Mesendoderm (in vitro differentiated cells): ENCODE data around the gene SETD5.

Experiments used
- DNase-seq: peaks from one replicate; pipeline ENCODE4 v3.0.0; 2013
- H2AK5ac ChIP-seq: 2 replicates; pipeline ENCODE4 v1.6.1; 2013; ENCODE audit warnings: low read length, inconsistent platforms
- H2BK120ac ChIP-seq: 2 replicates; pipeline ENCODE4 v1.6.1; 2013; ENCODE audit warnings: low read depth, mild to moderate bottlenecking, low read length, moderate library complexity, mixed read lengths
- H2BK15ac ChIP-seq: replicated peaks from 2 replicates; pipeline ENCODE4 v1.6.1; 2013; ENCODE audit warnings: low read depth, mild to moderate bottlenecking, moderate library complexity
- H2BK5ac ChIP-seq: 2 replicates; pipeline ENCODE4 v1.6.1; 2013; ENCODE audit warnings: low read length, inconsistent platforms
- H3K18ac ChIP-seq: 2 replicates; pipeline ENCODE4 v1.6.1; 2013; ENCODE audit warnings: mild to moderate bottlenecking, low read length, mixed read lengths
- H3K23ac ChIP-seq: one replicate; pipeline ENCODE4 v1.6.1; 2013; ENCODE audit warnings: low read length
- H3K27ac ChIP-seq: 2 replicates; pipeline ENCODE4 v1.5.1; 2013; ENCODE audit warnings: low read depth, mild to moderate bottlenecking, inconsistent platforms, low read length, moderate library complexity
- H3K27me3 ChIP-seq: 2 replicates; pipeline ENCODE4 v1.6.1; 2013; ENCODE audit warnings: low read length, control low read depth, mild to moderate bottlenecking, inconsistent platforms; ENCODE audit not compliant: insufficient read depth, poor library complexity
- H3K36me3 ChIP-seq: 2 replicates; pipeline ENCODE4 v1.6.1; 2013; ENCODE audit warnings: low read length, inconsistent platforms; ENCODE audit not compliant: control insufficient read depth, insufficient read depth
- H3K4ac ChIP-seq: one replicate; pipeline ENCODE4 v1.6.1; 2013; ENCODE audit warnings: low read depth, mild to moderate bottlenecking, low read length, moderate library complexity
- H3K4me1 ChIP-seq: 2 replicates; pipeline ENCODE4 v1.6.1; 2013; ENCODE audit warnings: low read depth, low read length, inconsistent platforms; ENCODE audit not compliant: control insufficient read depth
- H3K4me2 ChIP-seq: 2 replicates; pipeline ENCODE4 v1.6.1; 2013; ENCODE audit warnings: low read length
- H3K4me3 ChIP-seq: 2 replicates; pipeline ENCODE4 v1.5.1; 2013; ENCODE audit warnings: mild to moderate bottlenecking, low read length
- H3K56ac ChIP-seq: one replicate; pipeline ENCODE4 v1.6.1; 2013; ENCODE audit warnings: low read length
- H3K79me1 ChIP-seq: 2 replicates; pipeline ENCODE4 v1.6.1; 2013; ENCODE audit warnings: low read length, inconsistent platforms
- H3K79me2 ChIP-seq: 2 replicates; pipeline ENCODE4 v1.6.1; 2013; ENCODE audit warnings: mild to moderate bottlenecking, low read length; ENCODE audit not compliant: control insufficient read depth, insufficient read depth
- H3K9ac ChIP-seq: 2 replicates; pipeline ENCODE4 v1.6.1; 2013; ENCODE audit warnings: low read length, inconsistent platforms
- H4K5ac ChIP-seq: one replicate; pipeline ENCODE4 v1.6.1; 2013; ENCODE audit warnings: low read length
- H4K8ac ChIP-seq: one replicate; pipeline ENCODE4 v1.6.1; 2013; ENCODE audit warnings: low read depth, mild to moderate bottlenecking, control low read depth, low read length, moderate library complexity
- WGBS: extraction: QIAGEN DNeasy Blood & Tissue Kit; methylation state at CpG from one replicate; pipeline ENCODE4 v1.1.7; 2013; ENCODE audit warnings: low lambda C conversion rate, missing lambda C conversion rate; ENCODE audit not compliant: insufficient coverage; ENCODE audit errors: extremely low coverage; 5-methylcytosine and 5-hydroxymethylcytosine counted together

Gene SETD5

GRCh38 chr3:9422712-9423424 lies 25.5 kb downstream of the SETD5 start:
- DNase-seq: peak; percentile 85
- Histone ChIP-seq H3K79me1 (peaks cover 4% of the 10 kb centered on the region), H3K27ac (peak overlapping the region; percentile 25), H3K4me1 (peaks cover 3% of the 10 kb centered on the region), H3K36me3 (peaks cover 4% of the 10 kb centered on the region), H3K56ac (peak overlapping the region; percentile 83), H3K4me2 (no peak overlapping the region), H3K23ac (no peak overlapping the region), H3K18ac (peak overlapping the region; percentile 64), H4K5ac (no peak overlapping the region), H3K79me2 (peaks cover 61% of the 10 kb centered on the region), H3K4ac (no peak overlapping the region), H2BK5ac (peak overlapping the region; percentile 77), H3K27me3 (no peaks in the 10 kb centered on the region), H2AK5ac (no peak overlapping the region), H4K8ac (no peak overlapping the region), H2BK120ac (no peak overlapping the region), H2BK15ac (no peak overlapping the region), H3K4me3 (no peak overlapping the region), H3K9ac (peak overlapping the region; percentile 57)
- no CpG with 5 or more reads among the region's 5 CpGs for WGBS

GRCh38 chr3:9428411-9428810 lies 31.0 kb downstream of the SETD5 start:
- Histone ChIP-seq H3K79me2 (peaks cover 42% of the 10 kb centered on the region), H3K27ac (no peak overlapping the region), H4K5ac (no peak overlapping the region), H3K4ac (no peak overlapping the region), H3K56ac (no peak overlapping the region), H2BK120ac (no peak overlapping the region), H3K79me1 (peaks cover 9% of the 10 kb centered on the region), H3K23ac (no peak overlapping the region), H2AK5ac (no peak overlapping the region), H2BK5ac (no peak overlapping the region), H3K18ac (no peak overlapping the region), H3K36me3 (peaks cover 11% of the 10 kb centered on the region), H3K9ac (no peak overlapping the region), H2BK15ac (no peak overlapping the region), H4K8ac (no peak overlapping the region), H3K4me2 (no peak overlapping the region), H3K4me1 (no peaks in the 10 kb centered on the region), H3K27me3 (no peaks in the 10 kb centered on the region), H3K4me3 (no peak overlapping the region)
- DNase-seq: no peak

- H4K8ac ChIP-seq: no peak overlapping the region
- H3K4me3 ChIP-seq: no peak overlapping the region
- no peak overlapping the region for H3K18ac ChIP-seq
- H3K4ac ChIP-seq: no peak overlapping the region
- no peaks in the 10 kb centered on the region for H3K4me1 ChIP-seq
- no peak overlapping the region for H2BK5ac ChIP-seq
- H2AK5ac ChIP-seq: no peak overlapping the region
- H4K5ac ChIP-seq: no peak overlapping the region
- H2BK15ac ChIP-seq: no peak overlapping the region
- H3K79me2 ChIP-seq: peaks cover 31% of the 10 kb centered on the region
- no CpG with 5 or more reads among the region's 3 CpGs for whole genome bisulfite sequencing
- H3K4me2 ChIP-seq: no peak overlapping the region
- no peak for DNase-seq
- peaks cover 15% of the 10 kb centered on the region for H3K79me1 ChIP-seq
- H3K27me3 ChIP-seq: no peaks in the 10 kb centered on the region
- H3K56ac ChIP-seq: no peak overlapping the region
- no peak overlapping the region for H3K9ac ChIP-seq
- no peak overlapping the region for H3K23ac ChIP-seq
- H2BK120ac ChIP-seq: no peak overlapping the region
- no peak overlapping the region for H3K27ac ChIP-seq
- peaks cover 21% of the 10 kb centered on the region for H3K36me3 ChIP-seq
These were observed 33.3 kb downstream of the SETD5 start for GRCh38 chr3:9430733-9431132.

GRCh38 chr3:9433627-9434521 lies 36.5 kb downstream of the SETD5 start:
- Histone ChIP-seq H4K5ac (no peak overlapping the region), H3K4ac (no peak overlapping the region), H3K9ac (no peak overlapping the region), H3K23ac (no peak overlapping the region), H3K56ac (no peak overlapping the region), H3K4me2 (no peak overlapping the region), H4K8ac (no peak overlapping the region), H2BK5ac (no peak overlapping the region), H3K79me1 (peaks cover 14% of the 10 kb centered on the region), H3K79me2 (peaks cover 23% of the 10 kb centered on the region), H3K18ac (no peak overlapping the region), H3K4me1 (no peaks in the 10 kb centered on the region), H2AK5ac (no peak overlapping the region), H3K36me3 (peaks cover 21% of the 10 kb centered on the region), H3K27ac (no peak overlapping the region), H2BK15ac (no peak overlapping the region), H3K27me3 (no peaks in the 10 kb centered on the region), H2BK120ac (no peak overlapping the region), H3K4me3 (no peak overlapping the region)
- no CpG with 5 or more reads among the region's 15 CpGs for WGBS
- DNase-seq: no peak

- Histone ChIP-seq H3K4me1 (no peaks in the 10 kb centered on the region), H2BK5ac (no peak overlapping the region), H3K4me3 (no peak overlapping the region), H3K27ac (no peak overlapping the region), H3K4me2 (no peak overlapping the region), H2BK15ac (no peak overlapping the region), H4K5ac (no peak overlapping the region), H3K56ac (no peak overlapping the region), H3K79me2 (peaks cover 18% of the 10 kb centered on the region), H4K8ac (no peak overlapping the region), H3K79me1 (peaks cover 13% of the 10 kb centered on the region), H3K18ac (no peak overlapping the region), H3K23ac (no peak overlapping the region), H2BK120ac (no peak overlapping the region), H3K27me3 (no peaks in the 10 kb centered on the region), H3K9ac (no peak overlapping the region), H2AK5ac (no peak overlapping the region), H3K4ac (no peak overlapping the region), H3K36me3 (peaks cover 20% of the 10 kb centered on the region)
- WGBS: no CpG with 5 or more reads among the region's 3 CpGs
- DNase-seq: no peak
These were observed 37.9 kb downstream of the SETD5 start for GRCh38 chr3:9435316-9435715.
